Neutrophil (primary cell): Measurements from ENCODE around the gene ATP9A.
A peak's percentile ranks its signal among the peaks of the same experiment; 100 is the strongest.
"Not testable (repeated sequence)": the region's sequence is repeated elsewhere in the genome, so short reads cannot be mapped to it uniquely, and the experiment has no call there.

ENCODE experiments used
- H3K27ac ChIP-seq: fragments of 200-600 bp; sonication (generic); 2 replicates; pipeline ENCODE4 v1.5.1; 2016; ENCODE audit warnings: mild to moderate bottlenecking, moderate library complexity
- H3K27me3 ChIP-seq: fragments of 200-600 bp; sonication (generic); 2 replicates; pipeline ENCODE4 v1.6.0; 2016; ENCODE audit warnings: mild to moderate bottlenecking
- H3K36me3 ChIP-seq: fragments of 200-600 bp; sonication (generic); 2 replicates; pipeline ENCODE4 v1.5.1; 2017
- H3K4me1 ChIP-seq, 2 experiments: fragments of 200-600 bp in 1 of 2; sonication (generic) in 1 of 2; 1 replicate in 1 of 2; 2 replicates in 1 of 2; pipeline versions ENCODE4 v1.5.1 to v1.6.1; 2013 to 2016; ENCODE audit warnings: low read depth in 1 of 2, low read length in 1 of 2, mild to moderate bottlenecking in 1 of 2, moderate library complexity in 1 of 2; ENCODE audit not compliant: control insufficient read depth in 1 of 2, insufficient read depth in 1 of 2
- H3K4me3 ChIP-seq, 2 experiments: fragments of 200-600 bp in 1 of 2; sonication (generic) in 1 of 2; 1 replicate in 1 of 2; 2 replicates in 1 of 2; pipeline ENCODE4 v1.5.1; 2013 to 2016; ENCODE audit warnings: low read depth in 1 of 2, low read length in 1 of 2, mild to moderate bottlenecking in 1 of 2, moderate library complexity in 1 of 2
- H3K9me3 ChIP-seq: fragments of 200-600 bp; sonication (generic); 2 replicates; pipeline ENCODE4 v1.5.1; 2016
- CTCF ChIP-seq: fragments of 200-600 bp; sonication (generic); IDR thresholded peaks from 2 replicates; pipeline ENCODE4 v1.5.1; 2016; ENCODE audit warnings: antibody characterized with exemption

ATP9A gene

GRCh38 chr20:51772236-51772635 is 4.0 kb upstream of the ATP9A start:
- Histone ChIP-seq H3K4me3 (no peak overlapping the region), H3K9me3 (no peaks in the 10 kb centered on the region), H3K4me1 (peaks cover 8 to 10% of the 10 kb centered on the region in 2 experiments), H3K36me3 (no peaks in the 10 kb centered on the region), H3K27ac (no peak overlapping the region), H3K27me3 (peaks cover 54% of the 10 kb centered on the region)
- no peak for TF ChIP-seq CTCF

- Histone ChIP-seq H3K27me3 (peaks cover 67% of the 10 kb centered on the region), H3K36me3 (no peaks in the 10 kb centered on the region), H3K4me3 (no peak overlapping the region), H3K4me1 (peaks cover 19 to 28% of the 10 kb centered on the region in 2 experiments), H3K9me3 (no peaks in the 10 kb centered on the region), H3K27ac (no peak overlapping the region)
- TF ChIP-seq CTCF = no peak
Measured at GRCh38 chr20:51769976-51770615, 1.9 kb upstream of the ATP9A start.

- H3K27me3 ChIP-seq = peaks cover 65% of the 10 kb centered on the region
- H3K27ac ChIP-seq = no peak overlapping the region
- TF ChIP-seq CTCF = no peak
- H3K4me3 ChIP-seq = peak overlapping the region in 1 of 2 experiments; percentile 17
- H3K4me1 ChIP-seq = peaks cover 30 to 40% of the 10 kb centered on the region in 2 experiments
- H3K36me3 ChIP-seq = no peaks in the 10 kb centered on the region
- H3K9me3 ChIP-seq = no peaks in the 10 kb centered on the region
Measured at GRCh38 chr20:51768759-51769517, 748 bp upstream of the ATP9A start.

- peak overlapping the region; percentile 64 to 84 for H3K4me3 ChIP-seq
- H3K4me1 ChIP-seq = peaks cover 37 to 50% of the 10 kb centered on the region in 2 experiments
- peak overlapping the region; percentile 31 for H3K27ac ChIP-seq
- no peaks in the 10 kb centered on the region for H3K36me3 ChIP-seq
- H3K9me3 ChIP-seq = no peaks in the 10 kb centered on the region
- TF ChIP-seq CTCF = no peak
- H3K27me3 ChIP-seq = peaks cover 50% of the 10 kb centered on the region
Measured at GRCh38 chr20:51766994-51767866, 960 bp downstream of the ATP9A start.

GRCh38 chr20:51765381-51765780 is 2.8 kb downstream of the ATP9A start:
- H3K27me3 ChIP-seq = peaks cover 41% of the 10 kb centered on the region
- not testable (repeated sequence) for H3K9me3 ChIP-seq, H3K27ac ChIP-seq, H3K4me3 ChIP-seq, H3K36me3 ChIP-seq
- H3K4me1 ChIP-seq = peaks cover 37 to 50% of the 10 kb centered on the region in 2 experiments
